ENCODE measurements around the gene NR6A1.

The NR6A1 gene

GRCh38 chr9:124535846-124536245 lies 235.3 kb downstream of the NR6A1 start:
- no peaks in the 10 kb centered on the region for H3K4me1 ChIP-seq (ENCODE audit: insufficient read depth, low read length, poor library complexity, severe bottlenecking)
- H3K4me3 ChIP-seq (ENCODE audit: low read length, poor library complexity, severe bottlenecking): no peak overlapping the region
- H2AFZ ChIP-seq (ENCODE audit: low read length): no peak overlapping the region
- peaks cover 18% of the 10 kb centered on the region; the same call in 1 of the 2 replicates for H3K36me3 ChIP-seq (ENCODE audit: insufficient read depth, low read length)
- H3F3A ChIP-seq (ENCODE audit: low read depth): no peaks in the 10 kb centered on the region
- no peaks in the 10 kb centered on the region for H3K27me3 ChIP-seq (ENCODE audit: insufficient read depth, low read length, poor library complexity, severe bottlenecking)
- H3K79me2 ChIP-seq (ENCODE audit: insufficient read depth, low read length): no peaks in the 10 kb centered on the region
- no peaks in the 10 kb centered on the region for H3K9me2 ChIP-seq (replicated peaks; ENCODE audit: low read depth, low read length)
- no peak overlapping the region for H3K9ac ChIP-seq (ENCODE audit: low read depth, low read length, poor library complexity, severe bottlenecking)
- TF ChIP-seq, protein P1, sequence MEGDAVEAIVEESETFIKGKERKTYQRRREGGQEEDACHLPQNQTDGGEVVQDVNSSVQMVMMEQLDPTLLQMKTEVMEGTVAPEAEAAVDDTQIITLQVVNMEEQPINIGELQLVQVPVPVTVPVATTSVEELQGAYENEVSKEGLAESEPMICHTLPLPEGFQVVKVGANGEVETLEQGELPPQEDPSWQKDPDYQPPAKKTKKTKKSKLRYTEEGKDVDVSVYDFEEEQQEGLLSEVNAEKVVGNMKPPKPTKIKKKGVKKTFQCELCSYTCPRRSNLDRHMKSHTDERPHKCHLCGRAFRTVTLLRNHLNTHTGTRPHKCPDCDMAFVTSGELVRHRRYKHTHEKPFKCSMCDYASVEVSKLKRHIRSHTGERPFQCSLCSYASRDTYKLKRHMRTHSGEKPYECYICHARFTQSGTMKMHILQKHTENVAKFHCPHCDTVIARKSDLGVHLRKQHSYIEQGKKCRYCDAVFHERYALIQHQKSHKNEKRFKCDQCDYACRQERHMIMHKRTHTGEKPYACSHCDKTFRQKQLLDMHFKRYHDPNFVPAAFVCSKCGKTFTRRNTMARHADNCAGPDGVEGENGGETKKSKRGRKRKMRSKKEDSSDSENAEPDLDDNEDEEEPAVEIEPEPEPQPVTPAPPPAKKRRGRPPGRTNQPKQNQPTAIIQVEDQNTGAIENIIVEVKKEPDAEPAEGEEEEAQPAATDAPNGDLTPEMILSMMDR (conservative IDR thresholded peaks at IDR 0.05; ENCODE audit: low read length): no peak
- no peak for TF ChIP-seq EZH2phosphoT487 (IDR thresholded peaks at IDR 0.05; ENCODE audit: borderline replicate concordance)
- H3K4me2 ChIP-seq (ENCODE audit: low read depth, low read length, poor library complexity, severe bottlenecking): no peak overlapping the region
- no peaks in the 10 kb centered on the region for H4K20me1 ChIP-seq (ENCODE audit: insufficient read depth, low read length, poor library complexity, severe bottlenecking)
- H3K9me3 ChIP-seq (ENCODE audit: insufficient read depth, low read depth, low read length): no peaks in the 10 kb centered on the region

GRCh38 chr9:124532897-124533296 lies 238.2 kb downstream of the NR6A1 start:
- no peaks in the 10 kb centered on the region for H3F3A ChIP-seq (ENCODE audit: low read depth)
- H3K79me2 ChIP-seq (ENCODE audit: insufficient read depth, low read length): no peaks in the 10 kb centered on the region
- H3K4me3 ChIP-seq (ENCODE audit: low read length, poor library complexity, severe bottlenecking): no peak overlapping the region
- no peaks in the 10 kb centered on the region for H3K4me1 ChIP-seq (ENCODE audit: insufficient read depth, low read length, poor library complexity, severe bottlenecking)
- no peaks in the 10 kb centered on the region for H3K27me3 ChIP-seq (ENCODE audit: insufficient read depth, low read length, poor library complexity, severe bottlenecking)
- no peaks in the 10 kb centered on the region for H3K9me3 ChIP-seq (ENCODE audit: insufficient read depth, low read depth, low read length)
- no peaks in the 10 kb centered on the region for H4K20me1 ChIP-seq (ENCODE audit: insufficient read depth, low read length, poor library complexity, severe bottlenecking)
- H3K9me2 ChIP-seq (replicated peaks; ENCODE audit: low read depth, low read length): no peaks in the 10 kb centered on the region
- H3K9ac ChIP-seq (ENCODE audit: low read depth, low read length, poor library complexity, severe bottlenecking): no peak overlapping the region
- H2AFZ ChIP-seq (ENCODE audit: low read length): no peak overlapping the region
- no peak overlapping the region for H3K4me2 ChIP-seq (ENCODE audit: low read depth, low read length, poor library complexity, severe bottlenecking)
- TF ChIP-seq, protein P1 (conservative IDR thresholded peaks at IDR 0.05; ENCODE audit: low read length): no peak
- no peak for TF ChIP-seq EZH2phosphoT487 (IDR thresholded peaks at IDR 0.05; ENCODE audit: borderline replicate concordance)
- H3K36me3 ChIP-seq (ENCODE audit: insufficient read depth, low read length): peaks cover 3% of the 10 kb centered on the region; the same call in 1 of the 2 replicates

GRCh38 chr9:124531115-124531514 lies 240.0 kb downstream of the NR6A1 start:
- H3K4me3 ChIP-seq (ENCODE audit: low read length, poor library complexity, severe bottlenecking): no peak overlapping the region
- H3K79me2 ChIP-seq (ENCODE audit: insufficient read depth, low read length): no peaks in the 10 kb centered on the region
- no peaks in the 10 kb centered on the region for H3K9me2 ChIP-seq (replicated peaks; ENCODE audit: low read depth, low read length)
- no peaks in the 10 kb centered on the region for H4K20me1 ChIP-seq (ENCODE audit: insufficient read depth, low read length, poor library complexity, severe bottlenecking)
- no peak overlapping the region for H2AFZ ChIP-seq (ENCODE audit: low read length)
- no peaks in the 10 kb centered on the region; the same call in 1 of the 2 replicates for H3K36me3 ChIP-seq (ENCODE audit: insufficient read depth, low read length)
- H3K4me2 ChIP-seq (ENCODE audit: low read depth, low read length, poor library complexity, severe bottlenecking): no peak overlapping the region
- H3K9ac ChIP-seq (ENCODE audit: low read depth, low read length, poor library complexity, severe bottlenecking): no peak overlapping the region
- no peaks in the 10 kb centered on the region for H3K27me3 ChIP-seq (ENCODE audit: insufficient read depth, low read length, poor library complexity, severe bottlenecking)
- H3K4me1 ChIP-seq (ENCODE audit: insufficient read depth, low read length, poor library complexity, severe bottlenecking): no peaks in the 10 kb centered on the region
- TF ChIP-seq, protein P1 (conservative IDR thresholded peaks at IDR 0.05; ENCODE audit: low read length): no peak
- TF ChIP-seq EZH2phosphoT487 (IDR thresholded peaks at IDR 0.05; ENCODE audit: borderline replicate concordance): no peak
- H3K9me3 ChIP-seq (ENCODE audit: insufficient read depth, low read depth, low read length): no peaks in the 10 kb centered on the region
- no peaks in the 10 kb centered on the region for H3F3A ChIP-seq (ENCODE audit: low read depth)

Measured in Loucy (cell line).